ENCODE results near the gene C6orf52. TPM values are rescaled to one million over a fixed set of nuclear protein-coding genes. Genes with fewer than 3 reads are reported as not detected.
A peak's percentile ranks its signal among the peaks of the same experiment; 100 is the strongest.

C6orf52 gene
- total and polyA plus RNA-seq, 12 donors, result 0.59 to 1.6 (median 0.86) TPM; not detected in 3

GRCh38 chr6:10659699-10660348 lies 34.6 kb downstream of the C6orf52 start:
- no peak for TF ChIP-seq CTCF (IDR thresholded peaks at IDR 0.05)
- peak in 1 of 2 donors; percentile 20 for DNase-seq
- peak in 4 of 8 donors; percentile 33 to 71 (median 66) for ATAC-seq
- Histone ChIP-seq H3K36me3 (no peaks in the 10 kb centered on the region), H3K4me1 (peaks cover 0 to 11% (median 0%) of the 10 kb centered on the region in 9 donors), H3K4me3 (peak overlapping the region in 8 of 10 donors; percentile 25 to 48 (median 42)), H3K9me3 (peaks cover 0 to 9% (median 0%) of the 10 kb centered on the region in 11 donors), H3K27me3 (no peaks in the 10 kb centered on the region), H3K27ac (peak overlapping the region in 2 of 10 donors; percentile 30 to 35)
- intact Hi-C loops (cut with DNase I), result no loop called here
- WGBS, 2 donors, result 74 to 75% methylated on average over 47 to 48 of the region's 48 CpGs

GRCh38 chr6:10658910-10659698 lies 35.3 kb downstream of the C6orf52 start:
- DNase-seq (no peak), ATAC-seq (peak in 3 of 8 donors; percentile 20 to 33 (median 22))
- peak overlapping the region in 8 of 10 donors; percentile 25 to 48 (median 42) for H3K4me3 ChIP-seq
- H3K36me3 ChIP-seq, result no peaks in the 10 kb centered on the region
- TF ChIP-seq CTCF (IDR thresholded peaks at IDR 0.05), result no peak
- H3K9me3 ChIP-seq, result peaks cover 0 to 2% (median 0%) of the 10 kb centered on the region in 11 donors
- 86 to 88% methylated on average over 24 of the region's 24 CpGs for WGBS, 2 donors
- intact Hi-C loops (cut with DNase I), result no loop called here
- H3K27me3 ChIP-seq, result peaks cover 0 to 7% (median 0%) of the 10 kb centered on the region in 7 donors
- peaks cover 0 to 11% (median 0%) of the 10 kb centered on the region in 9 donors for H3K4me1 ChIP-seq
- peak overlapping the region in 1 of 10 donors; percentile 35 for H3K27ac ChIP-seq

GRCh38 chr6:10655508-10656055 lies 38.8 kb downstream of the C6orf52 start:
- DNase-seq, result no peak
- WGBS, 2 donors, result 74 to 81% methylated on average over 12 of the region's 12 CpGs

More at GRCh38 chr6:10655508-10656055, 38.8 kb downstream of the C6orf52 start:
- no peak overlapping the region for H3K4me3 ChIP-seq
- no peak overlapping the region for H3K27ac ChIP-seq
- H3K36me3 ChIP-seq, result no peaks in the 10 kb centered on the region
- TF ChIP-seq CTCF (IDR thresholded peaks at IDR 0.05), result no peak
- peaks cover 0 to 1% (median 0%) of the 10 kb centered on the region in 11 donors for H3K9me3 ChIP-seq
- ATAC-seq, result no peak
- intact Hi-C loops (cut with DNase I), result no loop called here
- H3K27me3 ChIP-seq, result peaks cover 0 to 8% (median 0%) of the 10 kb centered on the region in 7 donors
- H3K4me1 ChIP-seq, result peaks cover 0 to 11% (median 0%) of the 10 kb centered on the region in 9 donors
